Stimulated activated CD8-positive, alpha-beta memory T cell treated with anti-CD3 and anti-CD28 coated beads, Interleukin-7, amount 100 ng/mL, for 48 hours (primary cell): ENCODE data around the gene SCYL2.
"Not testable (repeated sequence)": the region's sequence is repeated elsewhere in the genome, so short reads cannot be mapped to it uniquely, and the experiment has no call there.

Experiments used
- DNase-seq, 2 donors: peaks; one replicate each; pipeline ENCODE4 v3.0.0-alpha.2; 2020; ENCODE audit warnings: low read depth in 1 of 2; ENCODE audit errors: extremely low read depth in 1 of 2

The SCYL2 gene

GRCh38 chr12:100311317-100311716 is 44.3 kb downstream of the SCYL2 start:
- DNase-seq = no peak

GRCh38 chr12:100317371-100317770 is 50.4 kb downstream of the SCYL2 start:
- DNase-seq = no peak

GRCh38 chr12:100324498-100324897 is 57.5 kb downstream of the SCYL2 start:
- no peak for DNase-seq

GRCh38 chr12:100326208-100326607 is 59.2 kb downstream of the SCYL2 start:
- no peak for DNase-seq

GRCh38 chr12:100329800-100330199 is 62.8 kb downstream of the SCYL2 start:
- no peak for DNase-seq

- no peak for DNase-seq
These were observed 64.9 kb downstream of the SCYL2 start for GRCh38 chr12:100331871-100332270.

- DNase-seq = no peak
These were observed 65.9 kb downstream of the SCYL2 start for GRCh38 chr12:100332852-100333251.

- DNase-seq = no peak
These were observed 70.3 kb downstream of the SCYL2 start for GRCh38 chr12:100337299-100337698.

- DNase-seq = no peak
These were observed 70.8 kb downstream of the SCYL2 start for GRCh38 chr12:100337727-100338126.

- no peak for DNase-seq
These were observed 72.1 kb downstream of the SCYL2 start for GRCh38 chr12:100339071-100339470.

GRCh38 chr12:100342897-100343296 is 75.9 kb downstream of the SCYL2 start:
- DNase-seq = not testable (repeated sequence)

- DNase-seq = not testable (repeated sequence)
These were observed 77.4 kb downstream of the SCYL2 start for GRCh38 chr12:100344351-100344750.

- no peak for DNase-seq
These were observed 78.2 kb downstream of the SCYL2 start for GRCh38 chr12:100345020-100345767.

GRCh38 chr12:100346660-100347059 is 79.7 kb downstream of the SCYL2 start:
- no peak for DNase-seq

- DNase-seq = no peak
These were observed 81.9 kb downstream of the SCYL2 start for GRCh38 chr12:100348657-100349454.

- DNase-seq = no peak
These were observed 89.8 kb downstream of the SCYL2 start, which contains the start of gene SLC17A8 for GRCh38 chr12:100356644-100357223. Gene SLC17A8 (plus strand): TSS chr12:100357074. CDS start chr12:100357392, 318 bp downstream.

- DNase-seq = no peak
These were observed 92.3 kb downstream of the SCYL2 start for GRCh38 chr12:100359248-100359647.

- DNase-seq = no peak
These were observed 92.8 kb downstream of the SCYL2 start for GRCh38 chr12:100359822-100360221.

GRCh38 chr12:100360450-100360849 is 93.5 kb downstream of the SCYL2 start:
- DNase-seq = no peak

- no peak for DNase-seq
These were observed 97.3 kb downstream of the SCYL2 start for GRCh38 chr12:100364324-100364723.

- DNase-seq = no peak
These were observed 98.4 kb downstream of the SCYL2 start for GRCh38 chr12:100365411-100365810.

GRCh38 chr12:100368066-100368465 is 101.1 kb downstream of the SCYL2 start:
- no peak for DNase-seq
